WTC11 (cell line): Measurements from ENCODE around the gene GEMIN7. TPM values are rescaled to one million over a fixed set of nuclear protein-coding genes. Genes with fewer than 3 reads are reported as not detected.

Experiments used
- ATAC-seq: fragments of 200-7000 bp; cut with Tn5 transposase; 2 replicates; pipeline ENCODE4 v1.10.0; 2021; ENCODE audit warnings: mild to moderate bottlenecking, moderate library complexity
- CTCF ChIA-PET: fragments of 300-600 bp; sonication (Branson Sonifier 250); formaldehyde crosslinking; loops from one replicate; lab custom pipeline; 2021; ENCODE audit warnings: antibody characterized with exemption; lab: Charles Lee
- POLR2A ChIA-PET: fragments of 350-600 bp; sonication (Branson Sonifier 250); formaldehyde crosslinking; loops from one replicate; lab custom pipeline; 2021; ENCODE audit warnings: antibody characterized with exemption; lab: Charles Lee
- DNase-seq: peaks from one replicate; pipeline ENCODE4 v3.0.0; 2021; ENCODE audit warnings: low spot score
- H3K27ac Mint-ChIP-seq: 2 replicates; pipeline ENCODE4 v1.8.0; 2021; ENCODE audit warnings: mixed read lengths
- H3K27me3 Mint-ChIP-seq: 2 replicates; pipeline ENCODE4 v1.8.0; 2021; ENCODE audit warnings: low read depth, mild to moderate bottlenecking, moderate library complexity, mixed read lengths
- H3K36me3 Mint-ChIP-seq: 2 replicates; pipeline ENCODE4 v1.8.0; 2021; ENCODE audit warnings: mixed read lengths
- H3K4me1 Mint-ChIP-seq: 2 replicates; pipeline ENCODE4 v1.8.0; 2022; ENCODE audit warnings: mixed read lengths
- H3K4me3 Mint-ChIP-seq: 2 replicates; pipeline ENCODE4 v1.8.0; 2021; ENCODE audit warnings: mild to moderate bottlenecking, moderate library complexity, mixed read lengths
- H3K9me3 Mint-ChIP-seq: 2 replicates; pipeline ENCODE4 v1.8.0; 2021; ENCODE audit warnings: mixed read lengths
- ATF2 ChIP-seq: sonication (generic); formaldehyde crosslinking; IDR thresholded peaks from 2 replicates; pipeline ENCODE4 v1.8.1; 2022; ENCODE audit warnings: low read depth, missing genetic modification reagents, borderline replicate concordance
- CDX4 ChIP-seq: fragments of 250-450 bp; sonication (Bioruptor Pico); IDR thresholded peaks from 2 replicates; pipeline ENCODE4 v1.9.0; 2021; ENCODE audit warnings: moderate library complexity, mild to moderate bottlenecking, inconsistent platforms, borderline replicate concordance
- E2F1 ChIP-seq: sonication (generic); formaldehyde crosslinking; IDR thresholded peaks from 2 replicates; pipeline ENCODE4 v1.8.0; 2022; ENCODE audit warnings: mild to moderate bottlenecking, missing genetic modification reagents
- ELF4 ChIP-seq: sonication (generic); formaldehyde crosslinking; IDR thresholded peaks from 2 replicates; pipeline ENCODE4 v1.8.1; 2022; ENCODE audit warnings: low read depth, mild to moderate bottlenecking, moderate library complexity, missing genetic modification reagents
- EMX1 ChIP-seq: fragments of 250-450 bp; sonication (Bioruptor Pico); IDR thresholded peaks from 2 replicates; pipeline ENCODE4 v1.8.0; 2021; ENCODE audit warnings: mild to moderate bottlenecking
- IRF1 ChIP-seq: sonication (generic); formaldehyde crosslinking; IDR thresholded peaks from 2 replicates; pipeline ENCODE4 v1.8.0; 2023; ENCODE audit warnings: missing genetic modification reagents
- RELA ChIP-seq: sonication (generic); formaldehyde crosslinking; IDR thresholded peaks from 2 replicates; pipeline ENCODE4 v1.8.1; 2022; ENCODE audit warnings: missing genetic modification reagents, mild to moderate bottlenecking, borderline replicate concordance
- ZNF219 ChIP-seq: sonication (generic); formaldehyde crosslinking; IDR thresholded peaks from 2 replicates; pipeline ENCODE4 v1.8.0; 2023; ENCODE audit warnings: missing genetic modification reagents, mild to moderate bottlenecking, borderline replicate concordance
- ZNF232 ChIP-seq: sonication (generic); formaldehyde crosslinking; IDR thresholded peaks from 2 replicates; pipeline ENCODE4 v1.8.0; 2022; ENCODE audit warnings: mild to moderate bottlenecking, missing genetic modification reagents
- ZNF281 ChIP-seq: sonication (generic); formaldehyde crosslinking; IDR thresholded peaks from 2 replicates; pipeline ENCODE4 v1.8.0; 2023; ENCODE audit warnings: mild to moderate bottlenecking, missing genetic modification reagents
- ZNF396 ChIP-seq: fragments of 250-450 bp; sonication (Bioruptor Pico); IDR thresholded peaks from 2 replicates; pipeline ENCODE4 v1.8.0; 2021; ENCODE audit warnings: mild to moderate bottlenecking, moderate library complexity, borderline replicate concordance
- ZNF532 ChIP-seq: fragments of 250-450 bp; sonication (Bioruptor Pico); IDR thresholded peaks from 2 replicates; pipeline ENCODE4 v1.9.0; 2021; ENCODE audit warnings: mild to moderate bottlenecking, borderline replicate concordance
- total RNA-seq: library from RNA; stranded (reverse); gene quantifications from 3 replicates; pipeline ENCODE4 v1.2.3, GENCODE V29; 2021

The GEMIN7 gene
- total RNA-seq, 1 experiment from 2014 or later, result 55.0 TPM

- TF ChIP-seq ZNF281 (CRISPR knock-in tag) (no peak), ZNF396 (no peak), ATF2 (CRISPR knock-in tag) (no peak), RELA (CRISPR knock-in tag) (no peak)
- TF ChIP-seq, all 79 proteins: peak for 0
These were observed 20.6 kb downstream of the GEMIN7 start (continued) for GRCh38 chr19:45099467-45100191.

GRCh38 chr19:45100201-45100600 lies 21.1 kb downstream of the GEMIN7 start:
- H3K36me3 Mint-ChIP-seq, result no peaks in the 10 kb centered on the region
- H3K4me3 Mint-ChIP-seq, result no peak overlapping the region
- H3K27me3 Mint-ChIP-seq, result no peaks in the 10 kb centered on the region
- DNase-seq (no peak), ATAC-seq (no peak)
- peak overlapping the region; percentile 59 for H3K27ac Mint-ChIP-seq
- H3K4me1 Mint-ChIP-seq, result peaks cover 68% of the 10 kb centered on the region
- ChIA-PET CTCF (interaction anchor here (3.4 kb wide), 1 partner anchor 41 kb away, joined by 10 read pairs; no protein-coding TSS in a partner anchor), POLR2A (no interaction called here)
- TF ChIP-seq ELF4 (CRISPR knock-in tag), result no peak
- no peak for TF ChIP-seq RELA (CRISPR knock-in tag)
- no peak for TF ChIP-seq IRF1 (CRISPR knock-in tag)
- no peak for TF ChIP-seq ZNF532 (CRISPR knock-in tag)
- TF ChIP-seq ZNF219 (CRISPR knock-in tag), result no peak
- no peak for TF ChIP-seq CDX4 (CRISPR knock-in tag)
- no peak for TF ChIP-seq ZNF396
- TF ChIP-seq E2F1 (CRISPR knock-in tag), result no peak
- no peak for TF ChIP-seq EMX1
- TF ChIP-seq ZNF232 (CRISPR knock-in tag), result no peak
- no peaks in the 10 kb centered on the region for H3K9me3 Mint-ChIP-seq
